Fibroblast of the aortic adventitia (primary cell): ENCODE measurements around the gene P2RX2. TPM values are rescaled to one million over a fixed set of nuclear protein-coding genes. Genes with fewer than 3 reads are reported as not detected.

Source experiments
- DNase-seq: peaks from one replicate; pipeline ENCODE4 v3.0.0-alpha.2; 2010; ENCODE audit warnings: low read depth
- H3K4me3 ChIP-seq: 2 replicates; pipeline ENCODE4 v1.5.1; 2011; ENCODE audit warnings: low read depth, mild to moderate bottlenecking, control low read depth, low read length, moderate library complexity
- small RNA-seq: library from RNA; depleted of rRNA; stranded (forward); fragments of <200 nt; gene quantifications from one replicate; pipeline ENCODE3, GENCODE V24; 2012
- total RNA-seq: library from RNA; depleted of rRNA; stranded (reverse); fragments of >200 nt; gene quantifications from 2 replicates; pipeline ENCODE4 v1.2.3, GENCODE V29; 2012; ENCODE audit warnings: low replicate concordance
- TF ChIP-seq, protein P1 (sequence below): IDR thresholded peaks from 2 replicates; pipeline ENCODE4 v1.5.1; 2011; ENCODE audit warnings: mild to moderate bottlenecking, low read length, control low read depth, inconsistent platforms; ENCODE audit not compliant: insufficient read depth

Gene P2RX2
- total RNA-seq, 1 donor = not detected

DNA sequence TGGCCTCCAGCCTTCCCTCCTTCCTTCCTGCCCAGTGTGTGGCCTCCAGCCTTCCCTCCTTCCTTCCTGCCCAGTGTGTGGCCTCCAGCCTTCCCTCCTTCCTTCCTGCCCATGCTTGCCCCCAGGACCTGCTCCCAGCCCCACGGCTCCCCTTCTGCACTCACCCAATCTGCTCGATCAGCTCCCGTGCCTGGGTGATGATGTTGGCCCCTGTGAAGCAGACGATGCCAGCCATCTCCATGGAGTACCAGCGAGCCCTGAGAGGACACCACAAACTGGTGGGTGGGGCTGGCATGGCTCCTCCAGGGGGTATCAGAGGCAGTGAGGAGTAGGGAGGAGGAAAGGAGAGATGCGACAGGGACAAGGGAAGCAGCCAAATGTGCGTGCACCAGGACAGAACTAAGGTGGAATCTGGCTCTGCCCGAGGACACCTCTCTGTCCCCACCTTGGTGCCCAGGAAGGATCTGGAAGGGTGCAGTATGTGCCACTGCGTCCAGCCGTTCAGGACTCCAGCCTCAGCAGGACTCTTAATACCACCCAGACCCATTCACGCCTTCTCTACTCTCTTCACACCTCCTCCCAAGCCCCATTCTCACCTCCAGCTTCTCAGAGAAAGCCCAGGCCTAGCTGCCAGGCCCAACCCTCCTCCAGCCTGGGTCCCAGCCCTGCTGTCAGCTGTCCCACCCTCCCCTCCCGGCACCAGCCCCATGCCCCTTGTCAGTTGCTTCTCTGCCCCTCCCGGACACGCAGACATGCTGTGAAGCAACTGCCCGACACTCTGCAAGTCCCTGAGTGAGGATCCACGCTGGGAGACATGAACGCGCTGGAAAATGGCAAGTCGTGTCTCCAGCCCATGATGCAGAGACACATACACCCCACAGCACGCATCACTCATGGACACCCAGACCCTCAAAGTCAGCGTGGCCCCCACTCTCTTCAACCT is 45.9 kb downstream of the P2RX2 start:
- TF ChIP-seq, protein P1, sequence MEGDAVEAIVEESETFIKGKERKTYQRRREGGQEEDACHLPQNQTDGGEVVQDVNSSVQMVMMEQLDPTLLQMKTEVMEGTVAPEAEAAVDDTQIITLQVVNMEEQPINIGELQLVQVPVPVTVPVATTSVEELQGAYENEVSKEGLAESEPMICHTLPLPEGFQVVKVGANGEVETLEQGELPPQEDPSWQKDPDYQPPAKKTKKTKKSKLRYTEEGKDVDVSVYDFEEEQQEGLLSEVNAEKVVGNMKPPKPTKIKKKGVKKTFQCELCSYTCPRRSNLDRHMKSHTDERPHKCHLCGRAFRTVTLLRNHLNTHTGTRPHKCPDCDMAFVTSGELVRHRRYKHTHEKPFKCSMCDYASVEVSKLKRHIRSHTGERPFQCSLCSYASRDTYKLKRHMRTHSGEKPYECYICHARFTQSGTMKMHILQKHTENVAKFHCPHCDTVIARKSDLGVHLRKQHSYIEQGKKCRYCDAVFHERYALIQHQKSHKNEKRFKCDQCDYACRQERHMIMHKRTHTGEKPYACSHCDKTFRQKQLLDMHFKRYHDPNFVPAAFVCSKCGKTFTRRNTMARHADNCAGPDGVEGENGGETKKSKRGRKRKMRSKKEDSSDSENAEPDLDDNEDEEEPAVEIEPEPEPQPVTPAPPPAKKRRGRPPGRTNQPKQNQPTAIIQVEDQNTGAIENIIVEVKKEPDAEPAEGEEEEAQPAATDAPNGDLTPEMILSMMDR = no peak
- no peak overlapping the region for H3K4me3 ChIP-seq
- no peak for DNase-seq

- TF ChIP-seq, protein P1 = no peak
- DNase-seq = no peak
- no peak overlapping the region for H3K4me3 ChIP-seq
These were observed 46.5 kb downstream of the P2RX2 start for GRCh38 chr12:132665149-132665491.

GRCh38 chr12:132665794-132666193 is 47.2 kb downstream of the P2RX2 start:
- DNase-seq = no peak

GRCh38 chr12:132668191-132669088 is 49.9 kb downstream of the P2RX2 start:
- DNase-seq = no peak
- TF ChIP-seq, protein P1 = no peak
- H3K4me3 ChIP-seq = no peak overlapping the region

More at GRCh38 chr12:132665794-132666193, 47.2 kb downstream of the P2RX2 start:
- TF ChIP-seq, protein P1 = no peak
- no peak overlapping the region for H3K4me3 ChIP-seq

DNA sequence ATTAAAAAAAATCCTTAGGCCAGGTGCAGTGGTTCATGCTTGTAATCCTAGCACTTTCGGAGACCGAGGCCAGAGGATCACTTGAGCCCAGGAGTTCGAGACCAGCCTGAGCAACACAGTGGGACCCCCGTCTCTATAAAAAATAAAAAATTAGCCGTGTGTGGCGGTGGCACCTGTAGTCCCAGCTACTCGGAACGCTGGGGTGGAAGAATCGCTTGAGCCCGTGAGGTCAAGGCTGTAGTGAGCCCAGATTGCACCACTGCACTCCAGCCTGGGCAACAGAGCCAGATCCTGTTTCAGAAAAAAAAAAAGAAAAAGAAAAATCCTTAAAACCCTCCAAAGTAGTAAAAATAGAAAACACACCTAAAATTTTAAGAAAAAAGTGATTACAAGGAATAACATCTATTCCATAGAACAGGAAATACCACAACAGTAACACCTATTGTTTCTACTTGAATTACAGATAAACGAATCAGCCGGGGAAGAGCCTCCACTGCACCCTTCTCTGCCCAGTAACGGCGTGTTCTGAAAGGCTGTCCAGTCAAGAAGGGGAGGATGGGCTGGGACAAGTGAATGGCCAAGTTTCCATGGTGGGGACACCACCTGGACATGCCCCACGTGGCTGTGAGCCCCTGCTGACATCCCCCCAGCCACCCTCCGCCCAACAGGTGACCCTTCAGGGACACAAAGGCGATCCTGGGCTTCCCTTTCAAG is 50.7 kb downstream of the P2RX2 start:
- no peak for DNase-seq
- TF ChIP-seq, protein P1 = no peak
- H3K4me3 ChIP-seq = no peak overlapping the region

Small RNA genes within 50 kb of the gene (small RNA-seq; reads per million reads assigned to genes)
- not detected for gene MIR6763

Other genes starting within 250 kb of the P2RX2 start
- gene FBRSL1, start 128.6 kb upstream of the P2RX2 start, total RNA-seq = 5.2 and 10.3 TPM in 2 replicates
- gene LRCOL1, start 8.2 kb upstream of the P2RX2 start, total RNA-seq = not detected in 2 replicates
- 15.0 and 37.4 TPM in 2 replicates for gene POLE, start 68.6 kb downstream of the P2RX2 start, total RNA-seq
- gene PXMP2, start 68.8 kb downstream of the P2RX2 start, total RNA-seq = 19.2 and 21.8 TPM in 2 replicates
- 1.6 and 22.4 TPM in 2 replicates for gene PGAM5, start 92.1 kb downstream of the P2RX2 start, total RNA-seq
- 58.5 and 68.4 TPM in 2 replicates for gene ANKLE2, start 143.1 kb downstream of the P2RX2 start, total RNA-seq
- gene GOLGA3, start 210.1 kb downstream of the P2RX2 start, total RNA-seq = 88.3 and 104 TPM in 2 replicates